ENCODE data around the gene FRMD6.

- no peak for TF ChIP-seq STAT1 (IDR thresholded peaks at IDR 0.05; ENCODE audit: unreplicated experiment)
- no peak for TF ChIP-seq CTCF (conservative IDR thresholded peaks at IDR 0.05; ENCODE audit: low read depth in 2 of 2)
- TF ChIP-seq EZH2phosphoT487 (IDR thresholded peaks at IDR 0.05; ENCODE audit: unreplicated experiment) = no peak
- TF ChIP-seq EZH2 (IDR thresholded peaks at IDR 0.05; ENCODE audit: low read depth, unreplicated experiment) = no peak
- no peak for TF ChIP-seq CREB1 (CRISPR knock-in tag; IDR thresholded peaks at IDR 0.05; ENCODE audit: low read depth)
- no peak for TF ChIP-seq POLR2AphosphoS5 (IDR thresholded peaks at IDR 0.05; ENCODE audit: low read depth)
- no peak for TF ChIP-seq REST (IDR thresholded peaks at IDR 0.05; ENCODE audit: unreplicated experiment)
- no peak for TF ChIP-seq ZNF331 (CRISPR knock-in tag; IDR thresholded peaks at IDR 0.05; ENCODE audit: low read depth)
- no peak for TF ChIP-seq JUNB (IDR thresholded peaks at IDR 0.05; ENCODE audit: unreplicated experiment)
- no peak for TF ChIP-seq NANOG (IDR thresholded peaks at IDR 0.05; ENCODE audit: borderline replicate concordance)
- TF ChIP-seq ZNF462 (CRISPR knock-in tag; IDR thresholded peaks at IDR 0.05) = no peak
Measured at GRCh38 chr14:51684760-51685159, 33.0 kb downstream of the FRMD6 start.
